ENCODE results near the gene FREM3.

FREM3 gene

DNA sequence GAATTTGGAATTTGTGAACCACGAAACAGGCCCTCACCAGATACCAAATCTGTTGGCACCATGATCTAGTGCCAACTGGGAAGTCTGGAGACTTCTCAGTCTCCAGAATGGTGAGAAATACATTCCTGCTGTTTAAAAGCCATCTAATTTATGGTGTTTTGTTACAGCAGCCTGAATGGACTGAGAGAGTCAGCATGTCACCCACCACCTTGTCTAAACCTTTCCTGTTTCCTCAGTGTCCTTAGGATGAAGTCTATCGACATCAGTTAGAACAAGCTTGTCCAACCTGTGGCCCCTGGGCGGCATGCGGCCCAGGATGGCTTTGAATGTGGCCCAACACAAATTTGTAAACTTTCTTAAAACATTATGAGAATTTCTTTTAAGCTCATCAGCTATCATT, 42.1 kb downstream of the FREM3 start:
- no peak for ATAC-seq

DNA sequence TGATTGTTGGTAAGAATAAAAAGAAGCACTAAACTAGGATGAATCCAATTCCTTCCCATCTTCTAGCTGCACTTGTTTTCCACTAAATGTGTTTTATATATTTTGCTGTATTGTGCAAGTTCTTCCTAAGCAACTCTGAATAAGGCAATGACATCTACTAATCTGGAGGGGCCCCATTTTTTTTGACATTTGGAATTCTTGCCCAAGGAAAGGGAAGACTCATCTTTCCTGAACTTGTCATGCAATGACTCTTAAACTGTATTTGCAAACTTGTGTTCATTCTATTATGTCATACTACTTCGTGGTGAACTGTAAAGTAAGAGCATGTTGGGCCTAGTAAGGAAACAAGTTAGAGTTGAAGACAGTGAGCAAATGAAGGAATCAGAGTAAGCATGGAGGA, 45.9 kb downstream of the FREM3 start:
- ATAC-seq = no peak

DNA sequence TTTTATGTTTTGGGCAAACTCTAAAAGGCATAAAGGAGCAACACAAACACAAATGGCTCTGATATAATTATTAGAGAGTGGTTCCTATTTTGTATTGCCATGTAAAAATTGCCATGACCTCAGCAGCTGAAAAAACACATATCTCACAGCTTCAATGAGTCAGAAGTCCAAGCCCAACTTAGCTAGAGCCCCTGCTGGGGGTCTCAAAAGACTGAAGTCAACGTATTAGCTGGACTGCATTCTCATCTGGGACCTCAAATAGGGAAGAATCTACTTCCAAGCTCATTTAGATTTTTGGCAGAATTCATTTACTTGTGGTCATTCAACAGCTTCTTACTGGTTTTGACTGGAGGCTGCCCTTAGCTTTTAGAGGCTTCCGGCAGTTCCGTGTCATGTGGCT, 47.4 kb downstream of the FREM3 start:
- ATAC-seq = no peak

DNA sequence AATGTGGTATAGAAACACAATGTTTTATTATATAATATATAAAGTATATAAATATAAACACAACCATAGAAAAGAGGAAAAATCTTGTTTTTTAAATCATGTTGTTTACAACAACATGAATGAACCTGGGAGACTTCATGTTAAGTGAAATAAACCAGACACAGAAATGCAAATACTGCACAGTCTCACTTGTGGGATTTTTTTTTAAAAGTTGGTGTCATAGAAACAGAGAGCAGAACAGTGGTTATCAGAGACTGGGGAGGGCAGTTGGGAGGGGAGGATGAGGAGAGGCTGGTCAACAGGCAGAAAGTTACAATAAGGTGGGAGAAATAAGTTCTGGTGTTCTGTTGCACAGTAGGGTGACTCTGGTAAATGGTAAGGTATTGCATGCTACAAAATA, 57.1 kb downstream of the FREM3 start:
- no peak for ATAC-seq

DNA sequence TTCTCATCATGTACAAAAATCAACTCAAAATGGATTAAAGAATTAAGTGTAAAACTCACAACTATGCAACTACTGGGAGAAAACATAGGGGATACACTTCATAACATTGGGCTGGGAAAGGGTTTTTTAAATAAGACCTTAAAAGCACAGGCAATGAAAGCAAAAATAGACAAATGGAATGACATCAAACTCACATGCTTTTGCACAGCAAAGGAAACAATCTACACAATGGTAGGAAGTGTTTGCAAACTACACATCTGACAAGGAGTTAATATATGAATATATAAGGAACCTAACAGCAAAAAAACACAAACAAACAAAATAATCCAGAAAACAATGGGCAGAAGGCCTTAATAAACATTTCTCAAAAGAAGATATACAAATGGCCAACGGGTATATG, 57.9 kb downstream of the FREM3 start:
- no peak for ATAC-seq

DNA sequence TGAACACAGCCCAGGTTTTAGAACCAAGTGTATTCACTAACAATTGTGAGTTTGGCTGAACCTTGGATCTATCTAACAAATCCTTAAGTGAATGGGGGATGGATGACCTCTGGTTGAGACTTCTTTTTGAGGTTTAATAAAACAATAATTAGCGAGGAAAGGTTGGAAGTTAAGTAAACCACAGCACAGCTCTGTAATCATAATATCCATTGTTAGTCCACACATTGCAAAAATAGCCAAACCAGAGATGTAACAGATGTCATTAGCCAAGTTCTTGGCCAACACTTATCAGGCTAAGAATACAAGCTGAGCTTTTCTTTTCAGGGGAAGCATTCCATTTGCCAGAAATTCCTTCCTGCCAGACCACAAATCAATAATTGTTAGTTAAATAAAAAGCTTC, 59.1 kb downstream of the FREM3 start:
- no peak for ATAC-seq

- ATAC-seq = no peak
Observed at GRCh38 chr4:143634763-143635162, 65.7 kb downstream of the FREM3 start.

DNA sequence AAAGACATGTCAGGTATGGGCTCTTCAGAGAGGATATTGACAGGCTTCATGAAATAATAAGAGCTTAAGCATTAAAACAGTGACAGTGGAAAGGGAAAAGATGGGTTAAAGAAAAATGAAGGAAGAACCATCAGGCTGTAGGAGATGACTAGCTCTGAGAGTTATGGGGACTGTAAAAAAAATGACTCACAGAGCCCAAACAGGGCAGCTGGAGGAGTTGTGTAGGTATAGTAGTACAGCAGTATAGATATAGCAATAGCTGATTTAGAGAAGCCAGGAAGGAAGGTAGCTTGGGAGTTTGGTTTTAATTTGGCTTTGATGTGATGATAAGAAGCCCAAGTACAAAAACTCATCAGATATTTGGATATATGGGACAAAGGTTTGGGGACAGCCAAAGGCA, 66.6 kb downstream of the FREM3 start:
- ATAC-seq = no peak

- no peak for ATAC-seq
Observed at GRCh38 chr4:143626134-143626911, 74.2 kb downstream of the FREM3 start.

- no peak for ATAC-seq
Observed at GRCh38 chr4:143625632-143626031, 74.8 kb downstream of the FREM3 start.

GRCh38 chr4:143623896-143624295, 76.6 kb downstream of the FREM3 start:
- ATAC-seq = no peak

GRCh38 chr4:143618811-143619210, 81.7 kb downstream of the FREM3 start:
- ATAC-seq = no peak

- ATAC-seq = no peak
Observed at GRCh38 chr4:143617994-143618679, 82.3 kb downstream of the FREM3 start.

- ATAC-seq = peak; percentile 81 to 84
Observed at GRCh38 chr4:143616771-143617170, 83.7 kb downstream of the FREM3 start.

DNA sequence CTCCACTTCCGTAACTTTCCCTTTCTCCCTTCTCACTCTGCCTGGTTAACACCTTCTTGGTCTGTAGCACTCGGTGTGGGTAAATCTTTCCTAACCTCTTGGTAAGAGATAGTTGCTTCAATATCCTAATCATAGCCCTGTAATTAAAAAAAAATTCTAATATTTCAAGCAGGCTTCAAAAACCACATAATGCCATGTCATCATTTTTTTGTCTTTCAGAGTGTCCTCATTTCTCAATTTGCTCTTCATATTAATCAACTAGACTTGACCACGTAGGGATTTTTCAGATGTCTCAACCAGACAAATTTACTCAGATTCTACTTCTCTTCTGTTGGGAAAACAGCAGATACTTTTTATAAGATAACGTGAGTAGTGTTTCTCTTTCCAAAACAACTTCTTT, 91.0 kb downstream of the FREM3 start:
- no peak for ATAC-seq

GRCh38 chr4:143606480-143606879, 94.0 kb downstream of the FREM3 start:
- ATAC-seq = no peak

DNA sequence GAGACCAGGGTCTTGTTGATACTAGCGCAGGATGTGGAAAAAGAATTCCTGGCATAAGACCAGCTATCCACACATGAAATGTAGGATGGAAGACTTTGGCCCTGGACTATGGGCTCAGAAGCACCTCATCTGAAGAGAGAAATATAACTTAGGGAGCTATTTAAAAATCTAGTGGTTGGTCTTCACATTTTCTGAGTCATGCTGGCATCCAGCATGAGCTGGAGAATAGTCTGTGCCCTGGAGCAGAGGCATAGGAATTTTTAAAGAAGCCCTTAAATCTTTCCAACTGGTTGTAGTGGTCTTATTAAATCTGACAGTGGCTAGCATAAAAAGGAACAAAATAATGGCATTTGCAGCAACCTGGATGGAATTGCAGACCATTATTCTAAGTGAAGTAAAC, 100.6 kb downstream of the FREM3 start:
- no peak for ATAC-seq

DNA sequence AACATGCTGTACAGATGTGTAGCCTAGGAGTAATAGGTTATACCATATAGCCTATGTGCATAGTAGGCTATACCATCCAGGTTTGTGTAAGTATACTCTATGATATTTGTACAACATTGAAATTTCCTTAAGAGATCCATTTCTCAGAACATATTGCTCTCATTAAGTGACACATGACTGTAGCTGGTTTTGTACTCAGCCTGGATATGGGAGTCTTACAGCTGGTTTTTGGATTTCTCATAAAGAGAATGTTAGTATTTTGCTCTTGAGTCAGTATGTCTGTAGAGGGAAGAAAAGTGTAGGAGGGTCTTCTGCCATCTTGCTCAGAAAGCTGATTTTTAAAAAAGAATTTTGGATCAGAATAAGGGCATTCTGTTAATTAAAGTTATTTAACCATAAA, 101.7 kb downstream of the FREM3 start:
- no peak for ATAC-seq

DNA sequence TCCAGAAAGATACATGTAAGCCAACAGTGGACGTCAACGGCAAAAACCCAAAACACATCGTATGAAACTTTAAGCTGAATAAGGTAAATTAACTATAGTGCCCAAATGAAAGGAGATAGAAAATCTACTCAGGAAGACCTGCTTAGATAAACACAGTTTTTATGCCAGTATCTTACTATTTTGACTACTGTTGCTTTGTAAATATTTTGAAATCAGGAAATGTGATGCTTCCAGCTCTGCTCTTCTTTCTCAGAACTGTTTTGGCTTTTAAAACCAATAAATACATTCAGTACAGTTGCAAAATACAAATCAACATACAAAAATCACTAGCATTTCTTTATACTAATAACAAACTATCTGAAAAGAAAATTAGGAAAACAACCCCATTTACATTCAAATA, 103.2 kb downstream of the FREM3 start:
- ATAC-seq = no peak

GRCh38 chr4:143587703-143588102, 112.8 kb downstream of the FREM3 start:
- no peak for ATAC-seq

GRCh38 chr4:143586080-143586479, 114.4 kb downstream of the FREM3 start:
- no peak for ATAC-seq

DNA sequence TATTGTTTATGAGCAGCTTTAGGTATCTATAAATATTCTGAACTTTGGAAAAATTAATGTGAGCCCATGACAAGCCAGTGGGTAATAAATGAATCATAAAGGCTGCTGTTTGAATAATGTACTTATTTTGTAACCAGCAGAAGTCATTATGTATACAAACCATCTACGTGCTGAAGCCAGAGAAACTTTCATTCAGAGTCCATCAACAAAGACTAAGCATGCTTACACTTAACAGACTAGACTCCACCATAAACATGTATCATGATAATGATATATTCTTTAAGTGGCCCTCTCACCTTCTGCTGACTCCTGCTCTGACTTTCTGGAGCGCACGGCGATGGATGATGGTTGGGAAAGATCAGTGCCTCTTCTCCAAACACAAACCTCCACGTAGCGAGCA, 114.9 kb downstream of the FREM3 start:
- ATAC-seq = no peak

DNA sequence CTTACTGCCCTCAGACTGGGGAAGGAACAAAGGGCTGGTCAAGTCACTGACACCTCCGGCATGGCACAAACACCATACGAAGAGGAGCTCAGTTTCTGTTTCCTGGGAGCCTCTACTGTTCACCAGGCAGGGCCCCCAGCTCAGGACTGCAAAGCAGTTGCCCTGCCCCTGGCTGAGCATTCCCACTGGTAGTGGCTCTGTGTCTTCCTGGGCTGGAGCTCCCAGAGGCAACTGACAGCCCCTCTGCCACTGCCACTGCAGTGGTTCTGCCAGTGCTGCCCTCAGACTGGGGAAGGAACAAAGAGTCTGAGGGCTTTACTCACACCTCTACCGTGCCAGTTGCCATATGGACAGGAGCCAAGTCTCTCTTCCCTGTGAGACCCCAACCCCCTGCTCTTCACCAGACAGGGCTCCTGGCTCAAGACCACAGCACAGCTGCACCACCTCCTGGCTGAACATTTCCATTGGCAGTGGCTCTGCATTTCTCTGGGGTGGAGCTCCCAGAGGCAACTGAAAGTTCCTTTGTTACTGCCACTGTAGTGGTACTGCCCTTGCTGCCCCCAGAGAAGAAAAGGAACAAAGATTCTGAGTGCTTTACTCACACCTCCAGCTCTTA, 119.0 kb downstream of the FREM3 start:
- no peak for ATAC-seq

DNA sequence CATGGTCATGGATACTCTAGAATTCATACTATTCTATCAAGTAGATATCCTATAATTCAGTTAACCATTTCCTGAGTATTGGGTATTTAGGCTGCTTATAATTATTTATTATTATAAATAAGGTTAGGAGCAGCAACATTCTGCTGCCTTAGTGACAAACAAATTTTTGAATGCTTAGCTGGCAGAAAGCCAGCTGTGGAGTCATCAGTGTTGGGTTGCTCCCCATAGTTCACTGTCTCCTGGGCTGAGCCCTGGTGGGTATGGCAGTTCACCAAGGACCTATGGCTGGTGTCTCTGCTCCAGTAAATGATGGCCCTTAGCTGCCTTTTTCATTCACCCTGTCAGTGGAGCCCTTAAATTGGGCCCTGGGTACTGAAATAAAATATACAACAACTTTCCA, 125.1 kb downstream of the FREM3 start:
- no peak for ATAC-seq
